HG03039 (cell line): ENCODE measurements around the gene DENND4C.
"Not testable (repeated sequence)": the region's sequence is repeated elsewhere in the genome, so short reads cannot be mapped to it uniquely, and the experiment has no call there.

Source experiments
- ATAC-seq: cut with Tn5 transposase; IDR thresholded peaks from one replicate; pipeline ENCODE4 v1.9.1; 2021; ENCODE audit warnings: mild to moderate bottlenecking, moderate library complexity; ENCODE audit not compliant: unreplicated experiment

Gene DENND4C

DNA sequence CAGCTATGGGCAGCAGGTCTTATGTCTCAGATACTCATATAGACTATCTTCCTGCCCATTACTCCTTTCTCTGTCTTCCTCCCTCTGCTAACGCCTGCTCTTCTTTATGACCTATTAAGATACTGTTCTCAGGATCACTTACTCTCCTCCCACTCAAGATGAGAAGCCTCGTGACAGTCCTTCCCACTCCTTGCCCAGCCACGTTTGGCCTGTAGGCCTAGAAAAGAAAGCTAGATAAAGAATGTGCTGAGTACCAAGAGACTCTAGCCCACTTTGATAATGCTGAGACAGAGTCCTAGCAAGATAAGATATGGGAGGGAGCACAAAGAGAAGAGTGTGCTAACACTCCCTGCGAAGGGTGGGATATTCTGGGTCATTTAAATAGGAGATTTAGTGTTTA lies 6.8 kb upstream of the DENND4C start:
- no peak for ATAC-seq

GRCh38 chr9:19224563-19224962 lies 5.9 kb upstream of the DENND4C start:
- ATAC-seq = no peak

DNA sequence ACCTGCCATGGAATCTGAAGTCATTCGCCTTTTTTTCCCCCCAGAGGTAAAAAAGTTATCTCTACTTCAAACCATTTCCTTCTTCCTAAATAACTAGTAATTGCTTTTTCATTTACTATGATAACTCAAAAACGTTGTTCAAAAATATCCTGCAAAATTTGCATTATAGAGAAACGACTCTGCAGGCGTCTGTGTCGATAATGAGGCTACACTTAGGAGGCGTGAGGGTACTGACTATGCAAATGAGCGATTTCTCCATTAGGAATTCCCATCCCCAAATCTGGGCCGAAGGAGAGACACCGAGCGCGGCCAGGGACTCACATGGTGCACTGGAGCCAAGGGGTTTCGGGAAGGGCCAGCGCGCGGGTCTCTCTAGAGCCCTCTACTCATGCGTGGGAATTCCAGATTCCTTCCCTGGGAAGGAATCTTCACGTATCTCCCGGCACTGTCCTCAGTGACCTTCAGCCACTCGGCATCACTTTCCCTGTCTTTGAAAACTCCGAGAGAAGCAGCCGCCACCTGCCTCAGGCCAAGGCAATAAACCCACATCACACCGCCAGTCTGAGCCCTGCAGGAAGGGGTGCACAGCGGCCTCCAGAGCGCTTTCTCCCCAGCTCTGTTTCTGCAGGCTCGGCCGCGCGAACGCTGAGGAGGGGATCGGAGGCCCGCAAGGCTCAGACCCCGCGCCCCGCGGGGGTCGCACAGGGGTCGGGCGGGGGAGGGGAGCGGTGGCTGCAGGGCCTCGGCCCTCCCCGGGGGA lies 718 bp upstream of the DENND4C start:
- ATAC-seq = peak; percentile 45

DNA sequence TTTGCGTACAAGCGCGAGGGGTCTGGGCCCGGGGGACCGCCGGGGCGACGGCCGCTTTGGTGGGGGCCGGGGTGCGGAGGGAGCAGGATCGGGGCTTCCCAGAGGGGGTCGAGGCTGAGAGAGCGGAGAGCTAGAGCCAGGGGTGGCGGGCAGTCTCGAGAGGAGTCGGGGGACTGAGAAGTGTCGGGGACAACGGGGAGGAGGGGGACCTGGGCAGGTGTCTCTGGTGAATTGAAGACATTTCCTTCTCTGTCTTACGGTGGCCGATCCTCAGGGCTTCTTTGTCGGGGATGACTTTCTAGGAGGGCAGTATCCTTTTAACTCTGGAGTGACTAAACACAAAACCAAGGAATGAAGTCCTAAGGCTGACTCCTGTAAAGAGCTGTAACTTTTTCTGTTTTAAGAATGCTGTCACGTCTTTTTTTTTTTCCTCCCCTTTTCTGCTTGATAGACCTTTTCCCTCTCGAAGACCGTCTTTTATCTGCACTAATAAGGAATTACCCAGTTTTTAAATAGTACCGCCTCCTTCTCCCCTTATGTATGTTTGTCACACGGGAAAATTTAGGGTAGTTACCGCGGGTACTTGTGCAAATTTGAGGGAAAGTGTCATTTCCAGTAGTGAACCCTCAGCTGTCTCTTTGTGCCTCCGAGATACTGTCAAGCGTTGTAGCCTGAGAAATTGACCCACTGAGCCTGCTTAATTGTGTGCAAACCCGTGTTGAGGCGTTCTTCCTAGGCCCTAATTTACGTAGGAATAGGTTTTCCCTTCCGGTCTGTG lies 822 bp downstream of the DENND4C start:
- ATAC-seq = peak; percentile 2

DNA sequence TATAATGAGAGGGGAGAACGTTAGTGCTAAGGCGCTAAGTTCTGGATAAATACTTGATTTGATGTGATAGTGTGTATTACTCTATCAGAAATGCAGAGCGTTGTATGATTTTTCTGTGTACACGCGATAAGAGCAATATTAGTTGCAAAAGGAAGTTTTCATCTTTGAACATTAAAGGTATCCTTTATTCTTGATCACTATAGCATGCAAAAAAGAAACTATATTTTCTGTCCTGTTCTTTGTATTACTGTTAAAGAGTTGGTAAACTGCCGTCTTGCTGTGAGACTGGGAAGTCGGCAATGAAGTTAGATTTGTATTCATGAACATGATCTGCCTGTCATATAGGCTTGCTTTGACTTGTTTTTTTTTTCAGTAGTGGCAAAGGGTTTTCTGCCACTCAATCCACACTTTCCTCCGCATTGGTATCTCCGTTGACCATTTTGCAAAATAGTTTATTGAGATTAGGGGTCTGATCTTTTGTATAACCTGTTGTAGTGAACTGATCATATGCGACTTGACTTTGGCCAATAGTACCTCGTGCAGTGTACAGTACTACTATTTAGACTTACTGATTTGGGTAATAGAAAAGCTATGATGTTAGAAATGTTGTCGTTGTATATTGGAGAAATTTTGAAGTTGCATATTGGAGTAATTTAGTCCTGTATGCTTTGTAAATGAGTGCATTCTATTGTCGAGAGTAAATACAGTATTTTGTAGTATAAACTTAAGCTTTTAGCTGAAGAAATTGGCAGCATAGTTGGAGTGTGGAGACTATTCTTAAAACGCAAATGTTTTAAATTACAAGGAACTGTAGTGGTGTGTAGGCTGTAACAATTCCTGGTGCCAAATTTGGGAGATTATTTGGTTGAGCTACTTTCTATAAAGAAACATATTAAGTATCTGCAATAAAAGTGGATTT lies 1.7 kb downstream of the DENND4C start:
- no peak for ATAC-seq

- ATAC-seq = no peak
Measured at GRCh38 chr9:19232823-19233194, 2.3 kb downstream of the DENND4C start.

DNA sequence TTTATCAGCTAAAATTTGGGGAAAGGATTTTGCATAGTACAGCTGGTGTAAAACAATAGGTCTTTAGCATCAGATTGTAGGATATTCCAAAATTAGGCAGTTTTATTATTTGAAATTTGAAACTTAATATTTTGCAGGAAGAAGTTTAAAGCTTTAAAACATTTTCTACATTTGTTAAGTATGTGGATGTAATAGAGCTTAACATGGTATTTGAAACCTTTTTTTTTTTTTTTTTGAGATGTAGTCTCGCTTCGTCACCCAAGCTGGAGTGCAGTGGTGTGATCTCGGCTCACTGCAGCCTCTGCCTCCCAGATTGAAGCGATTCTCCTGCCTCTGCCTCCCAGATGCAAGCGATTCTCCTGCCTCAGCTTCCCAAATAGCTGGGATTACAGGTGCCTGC lies 2.9 kb downstream of the DENND4C start:
- no peak for ATAC-seq

DNA sequence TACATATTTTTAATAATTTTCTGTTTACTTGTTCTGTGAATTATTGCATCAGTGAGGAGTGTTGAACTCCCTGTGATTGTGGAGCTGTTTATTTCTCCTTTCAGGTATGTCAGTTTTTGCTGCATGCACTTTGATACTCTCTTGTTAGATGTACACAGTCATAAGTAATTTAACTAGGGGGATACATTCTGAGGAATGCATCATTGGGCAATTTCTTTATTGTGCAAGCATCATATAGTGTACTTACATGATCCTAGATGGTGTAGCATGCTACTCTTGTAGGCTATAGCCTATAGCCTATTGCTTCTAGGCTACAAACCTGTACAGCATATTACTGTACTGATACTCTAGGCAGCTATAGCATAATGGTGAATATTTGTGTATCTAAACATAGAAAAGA lies 9.5 kb downstream of the DENND4C start:
- ATAC-seq = no peak

GRCh38 chr9:19241728-19242127 lies 11.2 kb downstream of the DENND4C start:
- ATAC-seq = no peak

DNA sequence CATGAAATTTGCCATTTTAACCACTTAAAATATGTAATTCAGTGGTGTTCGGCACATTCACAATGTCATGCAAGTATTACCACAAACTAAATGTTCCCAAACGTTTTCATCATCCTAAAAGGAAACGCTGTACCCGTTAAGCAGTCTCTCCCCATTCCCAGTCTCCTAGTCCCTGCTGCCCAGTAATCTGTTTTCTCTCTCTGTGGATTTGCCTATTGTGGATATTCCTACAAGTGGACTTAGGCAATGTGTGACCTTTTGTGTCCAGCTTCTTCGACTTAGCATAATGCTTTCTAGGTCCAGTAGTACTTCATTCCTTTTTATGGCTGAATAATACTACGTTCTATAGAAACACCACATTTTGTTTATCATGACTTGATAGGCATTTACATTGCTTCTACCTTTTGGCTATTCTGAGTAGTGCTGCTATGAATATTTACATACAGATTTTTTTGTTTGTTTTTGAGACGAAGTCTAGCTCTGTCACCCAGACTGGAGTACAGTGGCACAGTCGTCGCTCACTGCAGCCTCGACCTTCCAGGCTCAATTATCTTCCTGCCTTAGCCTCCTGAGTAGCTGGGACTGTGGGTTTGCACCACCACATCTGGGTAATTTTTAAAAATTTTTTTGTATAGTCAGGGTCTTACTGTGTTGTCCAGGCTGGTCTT lies 13.0 kb downstream of the DENND4C start:
- ATAC-seq = no peak

DNA sequence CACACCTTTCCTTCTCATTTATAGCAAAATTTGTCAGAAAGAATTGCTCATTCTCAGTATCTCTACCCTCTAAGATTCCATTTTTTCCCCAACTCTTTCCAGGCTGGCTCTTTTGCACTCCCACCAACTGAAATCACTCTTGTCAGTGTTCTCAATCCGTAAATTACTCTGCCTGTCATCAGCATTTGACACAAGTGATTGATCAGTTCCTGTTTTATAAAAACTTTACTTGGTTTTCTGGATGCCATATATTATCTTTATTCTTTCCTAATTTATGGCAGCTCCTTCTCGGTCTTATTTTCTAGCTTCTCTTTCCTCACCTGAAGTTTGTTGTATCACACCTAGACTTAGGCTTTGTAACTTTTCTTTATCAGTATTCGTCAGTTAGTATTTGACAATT lies 16.4 kb downstream of the DENND4C start:
- ATAC-seq = no peak

- no peak for ATAC-seq
Measured at GRCh38 chr9:19247420-19247819, 16.9 kb downstream of the DENND4C start.

- not testable (repeated sequence) for ATAC-seq
Measured at GRCh38 chr9:19250346-19250745, 19.9 kb downstream of the DENND4C start.

DNA sequence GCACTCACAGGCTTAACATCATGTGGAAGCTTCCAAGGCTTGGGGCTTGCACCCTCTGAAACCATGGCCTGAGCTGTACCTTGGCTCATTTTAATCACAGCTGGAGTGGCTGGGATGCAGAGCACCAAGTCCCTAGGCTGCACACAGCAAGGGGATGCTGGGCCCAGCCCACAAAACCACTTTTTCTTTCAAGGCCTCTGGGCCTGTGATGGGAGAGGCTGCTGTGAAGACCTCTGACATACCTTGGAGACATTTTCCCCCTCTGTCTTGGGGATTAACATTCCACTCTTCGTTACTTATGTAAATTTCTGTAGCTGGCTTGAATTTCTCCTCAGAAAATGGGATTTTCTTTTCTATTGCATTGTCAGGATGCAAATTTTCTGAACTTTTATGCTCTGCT lies 20.7 kb downstream of the DENND4C start:
- not testable (repeated sequence) for ATAC-seq

GRCh38 chr9:19251622-19252021 lies 21.1 kb downstream of the DENND4C start:
- ATAC-seq = not testable (repeated sequence)

DNA sequence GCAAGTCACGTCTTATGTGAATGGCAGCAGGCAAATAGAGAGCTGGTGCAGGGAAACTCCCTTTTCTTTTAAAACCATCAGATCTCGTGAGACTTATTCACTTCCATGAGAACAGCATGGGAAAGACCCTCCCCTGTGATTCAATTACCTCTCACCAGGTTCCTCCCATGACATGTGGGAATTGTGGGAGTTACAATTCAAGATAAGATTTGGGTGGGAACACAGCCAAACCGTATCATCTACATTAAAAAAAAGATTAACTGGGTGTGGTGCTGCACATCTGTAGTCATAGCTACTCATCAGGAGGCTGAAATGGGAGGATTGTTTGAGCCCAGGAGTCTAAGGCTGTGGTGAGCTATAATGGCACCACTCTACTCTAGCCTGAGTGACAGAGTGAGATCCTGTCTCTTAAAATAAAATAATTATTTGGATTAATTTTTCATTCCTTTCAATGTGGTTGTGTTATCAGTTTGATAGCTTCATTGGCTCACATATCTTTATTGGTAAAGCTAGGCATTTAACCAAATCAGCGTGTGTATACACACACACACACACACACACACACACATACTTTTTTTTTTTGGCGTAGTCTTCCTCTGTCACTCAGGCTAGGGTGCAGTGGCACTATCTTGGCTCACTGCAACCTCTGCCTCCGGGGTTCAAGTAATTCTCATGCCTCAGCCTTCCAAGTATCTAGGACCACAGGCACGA lies 21.8 kb downstream of the DENND4C start:
- no peak for ATAC-seq

- ATAC-seq = no peak
Measured at GRCh38 chr9:19252885-19253219, 22.4 kb downstream of the DENND4C start.

DNA sequence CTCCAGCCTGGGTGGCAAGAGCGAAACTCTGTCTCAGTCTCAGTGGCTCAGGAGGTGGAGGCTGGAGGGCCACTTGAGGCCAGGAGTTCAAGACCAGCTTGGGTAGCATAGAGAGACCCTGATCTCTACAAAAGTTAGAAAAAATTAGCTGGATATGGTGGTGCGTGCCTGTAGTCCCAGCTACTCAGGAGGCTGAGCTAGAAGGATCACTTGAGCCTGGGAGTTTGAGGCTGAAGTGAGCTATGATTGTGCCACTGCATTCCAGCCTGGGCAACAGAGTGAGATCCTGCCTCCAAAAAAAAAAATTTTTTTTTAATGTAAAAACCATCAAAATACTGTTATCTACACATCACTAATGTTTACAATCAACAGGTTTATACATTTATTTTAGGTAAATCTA lies 24.6 kb downstream of the DENND4C start:
- no peak for ATAC-seq

GRCh38 chr9:19255821-19256220 lies 25.3 kb downstream of the DENND4C start:
- no peak for ATAC-seq

- ATAC-seq = not testable (repeated sequence)
Measured at GRCh38 chr9:19259665-19260255, 29.3 kb downstream of the DENND4C start.
